WERI-Rb-1 (cell line): ENCODE data around the gene DPM2.
A peak's percentile ranks its signal among the peaks of the same experiment; 100 is the strongest.

Experiments
- DNase-seq: peaks from one replicate; pipeline ENCODE4 v3.0.0-alpha.2; 2020
- H3K27ac ChIP-seq: fragments of 250-450 bp; sonication (Bioruptor Pico); 2 replicates; pipeline ENCODE4 v1.5.1; 2020; ENCODE audit warnings: mild to moderate bottlenecking, moderate library complexity
- H3K27me3 ChIP-seq: fragments of 250-450 bp; sonication (Bioruptor Pico); 2 replicates; pipeline ENCODE4 v1.5.1; 2021; ENCODE audit warnings: mild to moderate bottlenecking, low read depth, moderate library complexity; ENCODE audit not compliant: insufficient read depth, severe bottlenecking
- H3K36me3 ChIP-seq: fragments of 250-450 bp; sonication (Bioruptor Pico); 2 replicates; pipeline ENCODE4 v1.5.1; 2020; ENCODE audit warnings: mild to moderate bottlenecking, moderate library complexity
- H3K4me3 ChIP-seq: 2 replicates; pipeline ENCODE4 v1.5.1; 2011; ENCODE audit warnings: low read depth, mild to moderate bottlenecking, control low read depth, low read length
- H3K9me3 ChIP-seq: fragments of 250-450 bp; sonication (Bioruptor Pico); 2 replicates; pipeline ENCODE4 v1.5.1; 2021; ENCODE audit warnings: mild to moderate bottlenecking, moderate library complexity; ENCODE audit not compliant: severe bottlenecking
- CTCF ChIP-seq: IDR thresholded peaks from 2 replicates; pipeline ENCODE4 v1.5.1; 2011; ENCODE audit warnings: low read depth, mild to moderate bottlenecking, control low read depth, inconsistent platforms, low read length

The DPM2 gene

GRCh38 chr9:127885508-127886281, 52.0 kb downstream of the DPM2 start:
- no peak for DNase-seq
- peak overlapping the region; percentile 81 for H3K27ac ChIP-seq
- peaks cover 40% of the 10 kb centered on the region for H3K36me3 ChIP-seq
- no peaks in the 10 kb centered on the region for H3K9me3 ChIP-seq
- H3K27me3 ChIP-seq: no peaks in the 10 kb centered on the region
- H3K4me3 ChIP-seq: no peak overlapping the region
- TF ChIP-seq CTCF: no peak
